H9 (cell line): Measurements from ENCODE around the gene CNPY2. TPM values are rescaled to one million over a fixed set of nuclear protein-coding genes. Genes with fewer than 3 reads are reported as not detected.

Experiments
- DNase-seq: peaks from one replicate; pipeline ENCODE4 v3.0.0-alpha.2; 2017
- H2AFZ ChIP-seq: one replicate; pipeline ENCODE4 v1.6.1; 2013; ENCODE audit warnings: mild to moderate bottlenecking, low read length, control low read depth, moderate library complexity
- H2AK5ac ChIP-seq: 2 replicates; pipeline ENCODE4 v1.6.1; 2013; ENCODE audit warnings: low read length, control low read depth, mixed read lengths; ENCODE audit not compliant: insufficient read length
- H2BK120ac ChIP-seq: one replicate; pipeline ENCODE4 v1.6.1; 2013; ENCODE audit warnings: low read depth, mild to moderate bottlenecking, low read length, control low read depth, inconsistent platforms; ENCODE audit not compliant: poor library complexity, severe bottlenecking
- H2BK12ac ChIP-seq: 2 replicates; pipeline ENCODE4 v1.6.1; 2013; ENCODE audit warnings: low read length, control low read depth, mixed read lengths, low read depth; ENCODE audit not compliant: insufficient read length
- H2BK15ac ChIP-seq: 2 replicates; pipeline ENCODE4 v1.6.1; 2013; ENCODE audit warnings: low read depth, low read length, control low read depth
- H2BK20ac ChIP-seq: one replicate; pipeline ENCODE4 v1.6.1; 2013; ENCODE audit warnings: low read depth, mild to moderate bottlenecking, low read length, control low read depth, inconsistent platforms; ENCODE audit not compliant: poor library complexity, severe bottlenecking
- H2BK5ac ChIP-seq: 2 replicates; pipeline ENCODE4 v1.6.1; 2013; ENCODE audit warnings: low read length, control low read depth, mixed read lengths; ENCODE audit not compliant: insufficient read length
- H3K14ac ChIP-seq: 2 replicates; pipeline ENCODE4 v1.6.1; 2013; ENCODE audit warnings: low read length, control low read depth; ENCODE audit not compliant: insufficient read depth
- H3K18ac ChIP-seq: 2 replicates; pipeline ENCODE4 v1.6.1; 2013; ENCODE audit warnings: low read depth, mild to moderate bottlenecking, mixed read lengths, low read length, control low read depth; ENCODE audit not compliant: insufficient read length
- H3K23ac ChIP-seq: 2 replicates; pipeline ENCODE4 v1.6.1; 2013; ENCODE audit warnings: low read length, control low read depth, mixed read lengths, low read depth; ENCODE audit not compliant: insufficient read length
- H3K23me2 ChIP-seq: 2 replicates; pipeline ENCODE4 v1.6.1; 2013; ENCODE audit warnings: low read depth, mild to moderate bottlenecking, mixed read lengths, low read length, control low read depth; ENCODE audit not compliant: insufficient read length, poor library complexity, severe bottlenecking
- H3K27ac ChIP-seq: 2 replicates; pipeline ENCODE4 v1.5.1; 2013; ENCODE audit warnings: low read length, control low read depth, mixed read lengths, low read depth; ENCODE audit not compliant: insufficient read length
- H3K27me3 ChIP-seq: 2 replicates; pipeline ENCODE4 v1.6.1; 2013; ENCODE audit warnings: low read length, control low read depth, inconsistent platforms; ENCODE audit not compliant: insufficient read depth
- H3K4ac ChIP-seq: 2 replicates; pipeline ENCODE4 v1.6.1; 2013; ENCODE audit warnings: low read depth, mild to moderate bottlenecking, control low read depth, inconsistent platforms, low read length, moderate library complexity
- H3K4me1 ChIP-seq: 2 replicates; pipeline ENCODE4 v1.6.1; 2013; ENCODE audit warnings: low read length, control low read depth, inconsistent platforms; ENCODE audit not compliant: insufficient read depth
- H3K4me2 ChIP-seq: 2 replicates; pipeline ENCODE4 v1.6.1; 2013; ENCODE audit warnings: low read length, control low read depth, mixed read lengths; ENCODE audit not compliant: insufficient read length, insufficient read depth
- H3K56ac ChIP-seq: 2 replicates; pipeline ENCODE4 v1.6.1; 2013; ENCODE audit warnings: low read depth, mild to moderate bottlenecking, mixed read lengths, low read length, control low read depth; ENCODE audit not compliant: insufficient read length
- H3K79me1 ChIP-seq: 2 replicates; pipeline ENCODE4 v1.6.1; 2013; ENCODE audit warnings: low read depth, mild to moderate bottlenecking, moderate library complexity, low read length, control low read depth, inconsistent platforms; ENCODE audit not compliant: insufficient read depth, poor library complexity, severe bottlenecking
- H3K79me2 ChIP-seq: 2 replicates; pipeline ENCODE4 v1.6.1; 2013; ENCODE audit warnings: low read length, control low read depth, inconsistent platforms; ENCODE audit not compliant: insufficient read depth
- H3K9ac ChIP-seq: 2 replicates; pipeline ENCODE4 v1.6.1; 2013; ENCODE audit warnings: low read length, control low read depth, mixed read lengths; ENCODE audit not compliant: insufficient read length; ENCODE audit errors: extremely low read depth
- H3K9me3 ChIP-seq: one replicate; pipeline ENCODE4 v1.6.1; 2013; ENCODE audit warnings: low read depth, low read length, inconsistent platforms; ENCODE audit not compliant: control insufficient read depth
- H3T11ph ChIP-seq: one replicate; pipeline ENCODE4 v1.6.1; 2013; ENCODE audit warnings: mild to moderate bottlenecking, low read length, control low read depth, inconsistent platforms
- H4K20me1 ChIP-seq: one replicate; pipeline ENCODE4 v1.6.1; 2013; ENCODE audit not compliant: control insufficient read depth, insufficient read length, insufficient read depth
- H4K5ac ChIP-seq: 2 replicates; pipeline ENCODE4 v1.6.1; 2013; ENCODE audit warnings: low read depth, mild to moderate bottlenecking, mixed read lengths, low read length, control low read depth; ENCODE audit not compliant: insufficient read length
- H4K8ac ChIP-seq: replicated peaks from 2 replicates; pipeline ENCODE4 v1.6.1; 2013; ENCODE audit warnings: low read length, control low read depth, mixed read lengths, low read depth; ENCODE audit not compliant: insufficient read length
- H4K91ac ChIP-seq: 2 replicates; pipeline ENCODE4 v1.6.1; 2013; ENCODE audit warnings: low read depth, mild to moderate bottlenecking, moderate library complexity, mixed read lengths, low read length, control low read depth; ENCODE audit not compliant: insufficient read length
- H3K27ac Mint-ChIP-seq, 3 experiments: 2 replicates in 2 of 3; 3 replicates in 1 of 3; pipeline ENCODE4 v1.8.0; 2020 to 2021; ENCODE audit warnings: mixed read lengths in 3 of 3, mild to moderate bottlenecking in 1 of 3, moderate library complexity in 1 of 3
- H3K27me3 Mint-ChIP-seq: 2 replicates; pipeline ENCODE4 v1.8.0; 2021; ENCODE audit warnings: low read depth, mild to moderate bottlenecking, moderate library complexity, mixed read lengths
- H3K36me3 Mint-ChIP-seq, 3 experiments: 2 replicates in 2 of 3; 3 replicates in 1 of 3; pipeline ENCODE4 v1.8.0; 2020 to 2021; ENCODE audit warnings: low read depth in 3 of 3, mixed read lengths in 3 of 3; ENCODE audit not compliant: insufficient read depth in 1 of 3
- H3K4me1 Mint-ChIP-seq, 2 experiments: 2 replicates each; pipeline ENCODE4 v1.8.0; 2020; ENCODE audit warnings: mixed read lengths in 2 of 2
- H3K4me3 Mint-ChIP-seq, 2 experiments: 2 replicates in 1 of 2; 3 replicates in 1 of 2; pipeline ENCODE4 v1.8.0; 2020 to 2021; ENCODE audit warnings: mild to moderate bottlenecking in 2 of 2, mixed read lengths in 2 of 2, moderate library complexity in 1 of 2
- H3K9me3 Mint-ChIP-seq, 2 experiments: 2 replicates in 1 of 2; 3 replicates in 1 of 2; pipeline ENCODE4 v1.8.0; 2020; ENCODE audit warnings: mild to moderate bottlenecking in 2 of 2, mixed read lengths in 2 of 2, moderate library complexity in 1 of 2
- CTCF ChIP-seq: fragments of 200-600 bp; sonication (generic); conservative IDR thresholded peaks from 3 replicates; pipeline ENCODE4 v1.8.0; 2021; ENCODE audit warnings: antibody characterized with exemption, mild to moderate bottlenecking
- whole genome bisulfite sequencing: extraction: QIAGEN DNeasy Blood & Tissue Kit; methylation state at CpG from one replicate; pipeline ENCODE4 v1.1.7; 2013; ENCODE audit warnings: missing lambda C conversion rate, low lambda C conversion rate, mixed read lengths; ENCODE audit not compliant: insufficient read length; ENCODE audit errors: extremely low coverage; 5-methylcytosine and 5-hydroxymethylcytosine counted together
- total RNA-seq: library from RNA; stranded (reverse); gene quantifications from 2 replicates; pipeline ENCODE4 v1.2.1, GENCODE V29; 2021

The CNPY2 gene
- total RNA-seq, 1 experiment from 2014 or later, result 221 TPM

GRCh38 chr12:56321027-56321426 is 5.2 kb upstream of the CNPY2 start:
- no peak for TF ChIP-seq CTCF
- H4K91ac ChIP-seq, result no peak overlapping the region

More at GRCh38 chr12:56321027-56321426, 5.2 kb upstream of the CNPY2 start:
- 0 out of 4 replicates have a peak, but pooled peaks cover 0 to 2% of the 10 kb centered on the region in 2 experiments for H3K4me1 Mint-ChIP-seq
- Histone ChIP-seq H4K20me1 (no peaks in the 10 kb centered on the region), H2BK12ac (no peak overlapping the region), H3K79me1 (no peaks in the 10 kb centered on the region), H3K14ac (no peak overlapping the region), H2BK20ac (no peak overlapping the region), H3K4me1 (no peaks in the 10 kb centered on the region), H4K8ac (no peak overlapping the region), H3K79me2 (no peaks in the 10 kb centered on the region), H3K9ac (no peak overlapping the region), H3K9me3 (no peaks in the 10 kb centered on the region), H3K56ac (no peak overlapping the region), H3K27me3 (no peaks in the 10 kb centered on the region), H3K4me2 (no peak overlapping the region), H2AFZ (no peak overlapping the region), H3T11ph (no peak overlapping the region), H2BK120ac (no peak overlapping the region), H2AK5ac (no peak overlapping the region), H3K27ac (no peak overlapping the region), H4K5ac (no peak overlapping the region), H2BK15ac (no peak overlapping the region), H2BK5ac (no peak overlapping the region), H3K18ac (no peak overlapping the region), H3K23ac (no peak overlapping the region), H3K4ac (no peak overlapping the region), H3K23me2 (no peaks in the 10 kb centered on the region)
- peaks cover 6 to 43% (median 34%) of the 10 kb centered on the region in 3 experiments; a peak in 6 of 7 replicates for H3K36me3 Mint-ChIP-seq
- H3K27ac Mint-ChIP-seq, result no peak overlapping the region
- DNase-seq, result no peak
- no peak overlapping the region for H3K4me3 Mint-ChIP-seq
- WGBS, result no CpG with 5 or more reads among the region's 2 CpGs
- no peaks in the 10 kb centered on the region for H3K9me3 Mint-ChIP-seq
- H3K27me3 Mint-ChIP-seq, result no peaks in the 10 kb centered on the region
